SIG-M5 treated with dmso at 0.1 percent for 504 hours (cell line): ENCODE data around the gene IER3IP1.
"Not testable (repeated sequence)": the region's sequence is repeated elsewhere in the genome, so short reads cannot be mapped to it uniquely, and the experiment has no call there.

Experiments
- DNase-seq: peaks from one replicate; lab custom pipeline; 2025; ENCODE audit not compliant: unreplicated experiment; lab: John Stamatoyannopoulos, UW

IER3IP1 gene, protein sequence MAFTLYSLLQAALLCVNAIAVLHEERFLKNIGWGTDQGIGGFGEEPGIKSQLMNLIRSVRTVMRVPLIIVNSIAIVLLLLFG

DNA sequence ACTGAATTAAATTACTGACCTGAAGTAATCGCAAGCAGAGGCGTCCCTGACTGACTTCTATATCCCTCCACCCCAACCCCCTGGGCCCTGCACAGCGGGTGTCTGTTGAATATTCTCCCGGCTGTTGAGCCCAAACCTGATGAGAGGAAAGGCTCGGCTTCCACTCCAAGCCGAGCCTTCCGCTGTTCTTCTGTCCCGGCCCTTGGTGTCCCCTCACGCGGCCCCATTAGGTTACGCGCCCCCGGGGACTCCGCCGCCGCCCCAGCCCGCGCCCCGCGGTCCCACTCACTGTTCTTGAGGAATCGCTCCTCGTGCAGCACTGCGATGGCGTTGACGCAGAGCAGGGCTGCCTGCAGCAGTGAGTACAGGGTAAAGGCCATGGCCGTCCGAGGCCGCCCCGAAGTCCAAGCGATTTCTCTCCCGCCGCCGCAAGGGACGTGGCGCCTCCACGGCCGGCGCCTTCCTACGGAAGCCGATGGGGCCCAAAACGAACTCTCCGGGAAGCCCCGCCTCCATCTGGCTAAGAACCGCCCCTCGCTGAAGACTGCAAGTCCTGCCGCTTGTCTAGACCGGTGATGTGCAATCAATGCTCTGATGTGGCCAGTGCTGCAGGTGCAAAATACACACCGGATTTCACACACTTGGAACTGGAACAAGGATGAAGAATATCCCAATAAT lies at the start of gene IER3IP1:
IER3IP1 (minus strand) TSS at position 467 of the 678 bp plus-strand sequence; CDS start at position 380, 87 bp downstream.
- DNase-seq: peak; percentile 90

DNA sequence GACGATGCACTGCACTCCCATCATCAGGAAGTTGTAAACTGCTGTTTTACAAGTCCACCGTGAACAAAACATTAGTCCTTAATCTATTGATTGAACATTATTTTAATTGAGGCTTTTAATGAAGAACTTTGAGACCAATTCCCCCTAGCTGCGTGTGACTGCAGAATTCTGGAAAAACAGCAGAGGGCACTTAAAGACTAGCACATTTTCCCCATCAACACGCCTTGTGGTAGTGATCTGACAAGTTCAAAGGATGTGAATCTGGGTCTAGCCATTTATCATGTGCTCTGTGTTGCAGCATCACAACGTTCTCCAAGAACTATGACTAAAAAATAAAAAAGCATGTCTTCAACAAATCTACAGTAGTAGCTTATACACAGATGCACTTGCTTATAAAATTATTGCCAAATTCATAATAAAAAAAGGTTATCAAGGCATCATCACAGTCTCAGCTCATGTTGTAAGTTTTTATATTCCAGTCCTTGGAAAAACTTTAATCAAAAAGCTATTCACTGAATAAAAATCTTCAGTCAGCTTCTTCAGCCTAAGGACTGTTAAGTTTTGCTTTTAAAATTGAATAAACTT lies 39.5 kb upstream of the IER3IP1 start:
- peak; percentile 69 for DNase-seq

DNA sequence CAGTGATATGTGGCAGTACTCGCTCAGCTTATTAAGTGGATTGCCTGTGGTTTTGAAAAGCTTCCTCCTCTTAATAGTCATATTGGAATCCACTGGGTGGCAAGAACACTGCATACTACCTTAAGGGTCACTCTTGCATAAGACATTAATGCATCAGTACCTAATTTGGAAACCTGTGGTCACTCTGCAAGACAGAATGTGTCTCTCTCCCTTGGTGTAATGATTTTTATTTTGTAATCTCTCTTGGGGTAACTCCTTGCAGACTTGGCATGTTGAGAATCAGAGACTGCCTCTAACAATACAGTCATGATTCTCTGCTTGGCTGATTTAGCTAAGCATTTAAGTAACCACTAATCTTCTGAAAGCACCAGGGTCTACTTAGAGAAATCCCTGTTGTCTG lies 33.0 kb upstream of the IER3IP1 start:
- no peak for DNase-seq

DNA sequence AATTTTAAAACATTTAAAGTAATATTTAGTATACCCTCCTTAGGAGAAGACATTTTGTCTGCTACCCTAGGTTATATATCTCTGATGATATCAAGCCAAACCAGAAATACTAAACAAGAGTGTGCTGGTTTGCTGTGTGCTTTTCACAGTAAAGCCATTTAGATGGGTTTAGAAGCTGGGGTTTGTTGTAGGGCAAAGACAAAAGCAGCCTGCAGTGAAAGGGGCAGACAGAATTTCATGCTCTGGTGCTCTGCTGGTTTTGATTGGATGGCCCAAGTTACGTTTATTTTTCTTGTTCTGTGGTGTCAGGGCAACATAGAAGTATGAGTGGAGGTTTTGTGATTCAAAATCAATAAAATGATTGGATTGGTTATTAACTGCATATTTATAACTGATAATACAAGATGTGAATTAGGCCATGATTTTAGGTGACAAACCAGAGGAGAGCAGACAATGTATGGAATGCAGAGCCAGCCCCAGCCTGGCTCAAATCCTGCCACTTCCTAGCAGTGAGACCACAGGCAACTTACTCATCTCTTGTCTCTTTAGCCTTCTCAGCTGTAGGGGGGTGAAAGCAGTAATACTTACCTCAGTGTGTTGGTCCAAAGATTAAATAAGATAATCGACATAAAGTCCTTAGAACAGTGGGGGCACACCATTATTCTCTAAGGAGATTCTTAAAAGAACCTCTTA lies 30.9 kb upstream of the IER3IP1 start:
- no peak for DNase-seq

DNA sequence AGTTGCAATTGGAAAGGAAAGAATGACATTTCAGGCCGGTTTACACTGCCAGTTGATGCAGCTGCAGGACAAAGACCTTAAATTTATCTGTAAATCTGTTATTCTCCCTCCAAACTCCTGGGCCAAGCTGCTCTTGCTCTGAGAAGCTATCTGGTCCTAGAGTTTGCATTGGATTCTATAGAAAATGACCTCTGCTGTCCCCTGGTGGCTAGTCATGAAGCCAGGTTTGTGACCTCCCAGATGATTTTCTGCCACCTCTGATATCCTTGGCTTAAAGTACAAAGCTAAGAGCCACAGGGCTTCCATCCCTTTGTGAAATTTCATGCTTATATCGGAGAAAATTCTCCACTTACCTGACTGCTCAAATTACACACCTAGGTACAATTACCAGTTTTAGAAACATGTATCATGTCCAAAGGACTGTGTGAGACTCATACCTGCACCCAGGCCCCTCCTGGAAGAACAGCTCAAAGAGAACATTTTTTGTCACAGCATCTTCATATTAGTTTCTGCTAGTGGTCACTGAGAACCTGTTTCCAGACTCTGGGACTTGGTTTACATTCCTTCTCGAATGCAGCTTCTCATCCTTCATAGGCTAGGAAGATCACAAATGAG lies 28.9 kb upstream of the IER3IP1 start:
- peak; percentile 13 for DNase-seq

DNA sequence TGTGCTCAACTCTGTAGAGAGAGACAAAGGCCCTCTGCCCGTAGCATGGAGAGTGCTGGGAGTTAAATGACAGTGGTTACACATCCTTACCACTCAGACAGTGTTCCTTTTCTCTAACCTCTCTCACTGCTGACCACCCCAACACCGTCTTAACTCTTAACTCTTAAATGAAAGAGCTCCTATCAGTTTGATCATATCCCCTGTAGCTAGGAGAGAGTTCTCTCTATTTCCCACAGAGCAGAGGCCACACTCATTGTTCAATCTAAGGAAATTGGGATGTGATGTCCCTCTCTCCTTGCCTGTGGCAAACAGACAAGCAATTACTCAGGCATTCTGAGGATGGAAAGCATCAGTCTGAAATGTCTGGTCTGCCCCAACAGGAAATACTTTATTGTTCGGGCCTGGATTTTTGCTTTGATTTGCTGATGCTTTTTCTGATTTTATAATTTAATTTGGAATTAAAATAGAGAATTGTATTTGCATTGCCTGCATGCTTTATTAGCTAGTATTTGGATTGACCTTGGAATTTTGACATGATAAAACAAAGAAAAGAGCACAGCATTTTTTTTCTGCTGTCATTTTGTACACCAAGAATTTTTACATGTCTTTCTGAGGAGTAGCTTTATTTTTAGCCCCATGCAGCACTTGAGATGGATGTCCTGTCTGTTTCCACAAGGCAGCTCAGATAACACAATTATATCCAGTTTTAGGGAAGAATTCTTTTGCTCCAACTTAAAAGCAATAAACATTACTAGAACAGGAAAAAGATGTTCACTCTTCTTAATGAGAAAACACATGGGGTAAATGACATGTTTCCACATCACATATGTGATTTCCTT lies 27.7 kb upstream of the IER3IP1 start:
- no peak for DNase-seq

DNA sequence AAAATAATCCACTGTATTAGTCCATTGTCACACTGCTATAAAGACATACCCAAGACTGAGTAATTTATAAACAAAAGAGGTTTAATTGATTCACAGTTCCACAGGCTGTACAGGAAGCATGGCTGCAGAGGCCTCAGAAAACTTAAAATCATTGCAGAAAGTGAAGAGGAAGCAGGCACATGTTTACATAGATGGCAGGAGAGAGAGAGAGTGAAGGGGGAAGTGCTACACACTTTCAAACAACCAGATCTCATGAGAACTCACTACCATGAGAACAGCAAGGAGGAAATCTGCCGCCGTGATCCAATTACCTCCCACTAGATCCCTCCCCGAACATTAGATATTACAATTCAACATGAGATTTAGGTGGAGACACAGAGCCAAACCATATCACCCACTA lies 19.8 kb upstream of the IER3IP1 start:
- DNase-seq: not testable (repeated sequence)

DNA sequence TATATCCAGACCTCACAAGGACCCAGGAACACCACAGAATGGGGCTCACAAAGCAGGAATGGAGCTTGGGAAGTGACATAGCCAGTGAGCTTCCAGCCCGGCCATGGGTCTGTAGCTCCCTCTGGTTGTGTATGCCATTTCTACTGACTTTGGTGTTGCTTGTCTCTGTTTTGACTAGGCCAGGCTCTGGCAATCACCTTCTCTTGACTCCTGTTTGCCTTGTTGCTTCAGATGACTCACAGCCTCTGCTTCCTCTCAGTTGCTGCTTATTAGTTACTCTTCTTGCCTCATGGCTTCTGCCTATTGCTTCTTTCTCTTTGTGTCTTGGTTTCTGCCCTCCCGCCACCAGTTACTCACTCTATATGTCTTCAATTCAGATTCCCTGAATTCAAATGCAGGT lies 15.8 kb upstream of the IER3IP1 start:
- DNase-seq: peak; percentile 24

DNA sequence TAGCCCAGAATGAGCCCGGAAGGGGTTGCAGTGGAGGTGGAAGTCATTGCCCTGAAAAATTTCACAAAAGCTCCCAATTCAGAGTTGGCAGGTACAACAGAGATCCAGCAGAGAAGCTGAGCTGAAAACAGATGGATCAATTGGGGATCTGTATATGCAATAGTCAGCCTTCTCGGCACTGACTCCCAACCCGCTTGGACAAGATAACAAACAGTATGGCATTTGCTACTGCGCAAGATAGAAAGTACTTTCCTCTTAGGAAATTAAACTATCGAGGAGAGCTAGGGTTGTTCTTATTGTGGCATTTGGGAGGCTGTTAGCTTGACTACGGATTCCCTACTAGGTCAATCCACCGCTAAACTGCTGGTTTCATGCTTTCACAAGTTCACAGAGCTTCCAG lies 11.6 kb upstream of the IER3IP1 start:
- no peak for DNase-seq

DNA sequence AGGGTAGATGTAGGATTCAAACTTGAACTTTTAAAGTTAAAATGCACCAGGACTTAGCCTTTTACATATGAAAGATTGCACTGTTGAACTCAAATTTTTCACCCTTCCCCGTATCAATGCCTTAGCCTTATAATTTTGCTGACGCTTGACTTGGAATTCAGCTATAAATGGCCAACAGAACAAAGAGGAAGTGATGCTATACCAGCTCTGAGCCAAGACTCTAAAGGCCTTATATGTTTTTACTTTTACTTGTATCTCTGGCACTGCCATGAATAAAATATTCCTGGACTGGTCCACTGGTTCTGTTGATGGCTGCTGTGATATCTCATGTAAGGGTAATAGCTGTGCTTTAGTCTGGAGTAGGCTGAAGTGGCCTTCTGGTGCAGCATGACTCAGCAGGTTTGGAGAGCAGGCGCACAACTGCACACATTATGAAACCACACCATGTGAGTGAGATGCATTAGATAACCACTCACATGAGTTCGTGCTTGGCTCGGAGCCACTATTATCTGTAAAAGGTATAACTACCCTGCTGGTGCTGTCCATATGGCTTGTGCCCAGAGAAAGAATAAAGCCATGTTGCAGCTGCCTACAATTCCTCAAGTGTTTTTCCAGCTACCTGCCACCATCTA lies 8.4 kb upstream of the IER3IP1 start:
- DNase-seq: peak; percentile 8

DNA sequence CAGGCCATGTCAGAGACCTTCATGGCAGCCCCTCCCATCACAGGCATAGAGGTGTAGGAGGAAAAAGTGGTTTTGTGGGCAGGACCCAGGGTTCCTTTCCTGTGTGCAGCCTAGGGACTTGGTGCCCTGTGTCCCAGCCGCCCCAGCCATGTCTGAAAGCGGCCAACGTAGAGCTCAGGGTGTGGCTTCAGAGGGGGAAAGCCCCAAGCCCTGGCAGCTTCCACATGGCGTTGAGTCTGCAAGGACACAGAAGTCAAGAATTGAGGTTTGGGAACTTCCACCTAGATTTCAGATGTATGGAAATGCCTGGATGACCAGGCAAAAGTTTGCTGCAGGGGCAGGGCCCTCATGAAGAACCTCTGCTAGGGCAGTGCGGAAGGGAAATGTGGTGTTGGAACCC lies 6.0 kb upstream of the IER3IP1 start:
- not testable (repeated sequence) for DNase-seq

DNA sequence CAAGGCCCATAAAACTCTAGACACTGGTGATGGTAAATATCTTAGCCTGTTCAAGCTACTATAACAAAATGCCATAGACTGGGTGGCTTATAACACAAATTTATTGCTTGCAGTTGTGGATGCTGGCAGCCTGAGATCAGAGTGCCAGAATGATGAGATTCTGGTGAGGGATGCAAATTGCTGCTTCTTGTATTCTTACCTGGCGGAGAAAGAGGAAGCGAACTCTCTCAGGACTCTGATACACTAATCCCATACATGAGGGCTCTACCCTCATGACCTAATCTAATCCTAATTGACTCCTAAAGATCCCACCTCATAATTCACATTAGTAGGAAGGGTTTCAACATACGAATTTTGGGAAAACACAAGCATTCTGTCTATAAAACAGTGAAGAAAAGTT lies 4.6 kb upstream of the IER3IP1 start:
- DNase-seq: no peak

DNA sequence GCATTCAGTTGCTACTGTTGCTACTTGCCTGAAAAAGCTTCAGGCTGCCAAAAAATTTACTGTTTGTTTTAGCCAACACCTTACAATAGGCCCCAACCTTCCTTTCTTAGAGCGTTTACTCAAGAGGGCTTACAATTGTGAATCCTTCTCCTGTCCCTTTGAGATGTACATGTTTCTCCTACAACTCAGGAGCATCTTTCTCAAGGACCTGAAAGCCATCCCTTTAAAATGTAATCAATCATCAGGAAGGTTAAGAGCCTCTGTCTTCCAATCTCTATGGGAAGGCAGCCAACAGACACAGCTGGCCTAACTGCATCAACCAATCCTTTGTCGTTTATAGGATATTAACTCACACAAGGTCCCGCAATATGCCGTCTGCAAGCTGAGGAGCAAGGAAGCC lies 3.4 kb upstream of the IER3IP1 start:
- no peak for DNase-seq

DNA sequence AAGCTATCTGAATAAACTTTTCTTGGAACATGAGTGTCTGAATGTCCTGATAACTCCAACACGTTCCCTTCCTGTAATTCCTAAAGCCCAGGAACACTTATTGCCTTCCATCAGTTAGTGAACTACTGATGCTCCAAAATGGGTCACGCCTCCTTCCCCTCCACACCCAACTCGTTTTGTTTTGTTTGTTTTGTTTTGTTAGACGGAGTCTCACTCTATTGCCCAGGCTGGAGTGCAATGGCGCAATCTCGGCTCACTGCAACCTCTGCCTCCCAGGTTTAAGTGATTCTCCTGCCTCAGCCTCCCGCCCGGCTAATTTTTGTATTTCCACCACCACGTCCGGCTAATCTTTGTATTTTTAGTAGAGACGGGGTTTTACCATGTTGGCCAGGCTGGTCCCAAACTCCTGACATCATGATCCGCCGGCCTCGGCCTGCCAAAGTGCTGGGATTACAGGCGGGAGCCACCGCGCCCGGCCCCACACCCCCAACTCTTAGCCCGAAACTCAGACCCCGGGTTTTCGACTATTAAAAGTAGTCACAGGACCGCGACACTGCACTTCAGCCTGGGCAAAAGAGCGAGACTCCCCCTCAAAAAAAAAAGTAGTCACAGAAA lies 774 bp downstream of the IER3IP1 start:
- no peak for DNase-seq

DNA sequence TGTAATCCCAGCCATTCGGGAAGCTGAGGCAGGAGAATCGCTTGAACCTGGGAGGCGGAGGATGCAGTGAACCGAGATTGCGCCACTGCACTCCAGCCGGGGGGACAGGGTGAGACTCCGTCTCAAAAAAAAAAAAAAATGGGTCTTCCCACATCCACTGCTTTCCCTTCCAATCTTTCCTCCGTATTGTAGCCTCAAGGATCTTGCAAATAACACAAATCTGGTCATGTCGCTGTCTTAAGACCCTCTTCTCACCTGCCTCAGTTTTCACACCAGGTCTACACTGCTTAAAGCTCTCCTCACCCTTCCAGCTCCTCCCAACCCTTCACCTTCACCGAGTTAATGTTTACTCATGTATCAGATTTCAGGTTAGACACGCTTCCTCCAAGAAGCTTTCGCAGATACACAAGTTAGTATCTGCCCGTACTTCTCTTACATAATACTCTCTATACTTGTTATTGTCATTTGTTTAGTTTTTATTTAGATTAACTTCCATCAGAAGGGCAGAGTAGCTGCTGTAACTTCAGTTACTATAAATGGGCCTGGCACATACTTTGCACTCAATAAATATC lies 1.5 kb downstream of the IER3IP1 start:
- no peak for DNase-seq

DNA sequence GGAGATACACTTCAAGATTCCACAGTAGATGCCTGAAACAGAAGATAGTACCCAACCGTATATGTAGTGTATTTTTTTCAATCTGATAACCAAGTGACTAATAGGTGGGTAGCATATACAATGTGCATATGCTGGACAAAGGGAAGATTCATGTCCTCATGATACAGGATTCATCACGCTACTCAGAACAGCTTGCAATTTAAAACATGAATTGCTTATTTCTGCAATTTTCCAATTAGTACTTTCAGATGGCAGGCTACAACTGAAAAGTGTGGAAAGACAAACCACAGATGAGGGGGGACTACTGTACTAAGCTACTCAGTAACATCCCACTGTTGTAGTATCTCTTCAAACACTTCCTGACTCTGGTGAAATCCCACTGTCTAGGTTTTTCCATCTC lies 3.7 kb downstream of the IER3IP1 start:
- DNase-seq: no peak

DNA sequence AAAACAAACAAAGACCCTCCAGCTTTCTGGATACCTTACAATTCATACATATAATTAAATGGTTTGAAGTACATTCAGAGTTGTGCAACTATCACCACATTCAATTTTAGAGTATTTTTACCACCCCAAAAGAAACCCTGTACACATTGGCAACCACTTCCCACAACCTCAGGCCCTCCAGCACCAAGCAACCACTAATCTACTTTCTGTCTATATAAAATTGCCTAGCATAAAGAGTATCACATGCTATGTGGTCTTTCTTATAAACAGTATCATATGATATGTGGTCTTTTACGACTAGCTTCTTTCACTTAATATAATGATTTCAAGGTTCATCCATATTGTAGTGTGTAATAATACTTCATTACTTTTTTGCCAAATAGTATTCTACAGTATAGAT lies 7.3 kb downstream of the IER3IP1 start:
- DNase-seq: no peak

DNA sequence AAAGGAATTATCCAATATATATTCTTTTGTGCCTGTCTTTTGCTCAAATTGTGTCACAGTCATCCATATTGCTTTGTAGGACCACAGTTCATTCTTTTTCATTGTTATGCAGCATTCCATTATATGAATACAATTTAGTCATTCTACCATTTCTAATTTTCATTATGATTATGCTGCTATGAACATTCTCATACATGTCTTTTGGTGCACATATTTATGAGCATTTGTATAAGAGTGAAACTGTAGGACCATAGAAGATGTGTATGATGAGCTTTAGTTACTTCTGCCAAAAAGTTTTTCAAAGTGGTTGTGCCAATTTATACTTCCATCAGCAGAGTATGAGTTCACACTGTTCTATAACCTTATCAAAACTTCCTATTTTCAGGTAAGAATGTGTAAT lies 7.7 kb downstream of the IER3IP1 start:
- no peak for DNase-seq

DNA sequence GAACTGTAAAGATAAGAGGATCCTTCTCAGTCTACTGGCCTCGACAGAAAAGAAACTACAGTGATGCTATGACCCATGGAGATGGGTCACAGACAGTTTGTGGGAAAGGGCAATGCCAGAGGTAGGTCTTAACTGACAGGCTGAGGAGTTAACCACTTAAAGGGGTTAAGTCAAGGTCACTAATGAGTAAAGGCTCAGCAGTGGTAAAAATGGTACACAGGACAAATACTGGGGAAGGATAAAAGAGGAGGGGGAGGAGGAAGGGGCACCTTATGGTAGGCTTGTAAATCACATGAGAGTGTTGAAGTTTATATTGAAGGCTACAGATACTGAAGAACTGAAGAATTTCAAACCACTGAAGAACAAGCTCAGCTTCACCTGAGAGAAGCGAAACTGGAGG lies 9.9 kb downstream of the IER3IP1 start:
- no peak for DNase-seq

DNA sequence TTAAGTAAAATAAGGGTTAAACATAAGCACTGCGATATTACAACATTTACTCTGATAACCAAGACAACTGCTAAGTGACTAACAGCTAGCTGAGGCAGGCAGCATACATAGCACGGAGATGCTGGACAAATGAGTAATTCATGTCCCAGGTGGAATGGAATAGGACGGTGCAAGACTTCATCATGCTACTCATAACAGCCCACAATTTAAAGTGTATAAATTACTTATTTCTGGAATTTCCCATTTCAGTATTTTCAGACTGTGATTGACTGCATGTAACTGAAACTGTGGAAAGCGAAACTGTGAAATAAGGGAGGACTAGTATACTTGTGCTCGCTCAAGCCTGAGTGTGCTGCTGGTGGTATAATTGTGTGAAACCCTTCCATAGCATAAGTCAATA lies 12.9 kb downstream of the IER3IP1 start:
- no peak for DNase-seq
